ENCODE results near the gene TCF15.

DNA sequence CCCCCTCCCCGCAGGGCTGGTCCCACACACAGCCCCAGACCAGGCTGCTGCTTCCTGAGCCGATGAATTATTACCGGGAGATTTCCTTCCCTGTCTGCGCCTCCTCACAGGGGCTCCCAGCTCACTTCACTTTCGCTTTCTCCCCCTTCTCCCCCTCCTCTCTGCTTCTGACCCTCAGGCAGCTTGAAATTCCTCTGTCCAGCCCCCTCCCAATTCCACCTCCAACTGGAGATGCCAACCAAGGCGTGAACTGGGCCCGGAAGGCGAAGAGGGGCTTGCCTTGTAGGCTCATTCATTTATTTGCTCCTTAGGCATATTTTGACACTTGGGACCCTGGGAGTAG, 1.7 kb upstream of the TCF15 start:
- no peak for TF ChIP-seq POLR2A (IDR thresholded peaks at IDR 0.05)
- TF ChIP-seq, protein P1, sequence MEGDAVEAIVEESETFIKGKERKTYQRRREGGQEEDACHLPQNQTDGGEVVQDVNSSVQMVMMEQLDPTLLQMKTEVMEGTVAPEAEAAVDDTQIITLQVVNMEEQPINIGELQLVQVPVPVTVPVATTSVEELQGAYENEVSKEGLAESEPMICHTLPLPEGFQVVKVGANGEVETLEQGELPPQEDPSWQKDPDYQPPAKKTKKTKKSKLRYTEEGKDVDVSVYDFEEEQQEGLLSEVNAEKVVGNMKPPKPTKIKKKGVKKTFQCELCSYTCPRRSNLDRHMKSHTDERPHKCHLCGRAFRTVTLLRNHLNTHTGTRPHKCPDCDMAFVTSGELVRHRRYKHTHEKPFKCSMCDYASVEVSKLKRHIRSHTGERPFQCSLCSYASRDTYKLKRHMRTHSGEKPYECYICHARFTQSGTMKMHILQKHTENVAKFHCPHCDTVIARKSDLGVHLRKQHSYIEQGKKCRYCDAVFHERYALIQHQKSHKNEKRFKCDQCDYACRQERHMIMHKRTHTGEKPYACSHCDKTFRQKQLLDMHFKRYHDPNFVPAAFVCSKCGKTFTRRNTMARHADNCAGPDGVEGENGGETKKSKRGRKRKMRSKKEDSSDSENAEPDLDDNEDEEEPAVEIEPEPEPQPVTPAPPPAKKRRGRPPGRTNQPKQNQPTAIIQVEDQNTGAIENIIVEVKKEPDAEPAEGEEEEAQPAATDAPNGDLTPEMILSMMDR (IDR thresholded peaks at IDR 0.05), result no peak

Data from heart left ventricle (tissue), 13 donors.